ENCODE measurements around the gene ACBD4. TPM values are rescaled to one million over a fixed set of nuclear protein-coding genes. Genes with fewer than 3 reads are reported as not detected.
A peak's percentile ranks its signal among the peaks of the same experiment; 100 is the strongest.

The ACBD4 gene
- total RNA-seq, 2 donors from 2014 or later, result 18.8 to 23.3 TPM

- intact Hi-C loops (cut with DNase I), result no loop called here
- no peak for DNase-seq (ENCODE audit: low spot score)
These were observed 8.3 kb upstream of the ACBD4 start for GRCh38 chr17:45127207-45127547.

GRCh38 chr17:45127548-45128300 is 7.8 kb upstream of the ACBD4 start:
- 14% methylated on average over 20 of the region's 20 CpGs for WGBS
- H3K27me3 ChIP-seq (replicated peaks; ENCODE audit: insufficient read depth), result no peaks in the 10 kb centered on the region
- H3K4me3 ChIP-seq, result no peak overlapping the region

More at GRCh38 chr17:45127207-45127547, 8.3 kb upstream of the ACBD4 start:
- no peak overlapping the region for H3K4me3 ChIP-seq
- 81% methylated on average over 8 of the region's 8 CpGs for WGBS
- no peaks in the 10 kb centered on the region for H3K36me3 ChIP-seq
- peaks cover 5% of the 10 kb centered on the region for H3K4me1 ChIP-seq (replicated peaks)
- H3K27me3 ChIP-seq (replicated peaks; ENCODE audit: insufficient read depth), result no peaks in the 10 kb centered on the region
- H3K9me3 ChIP-seq, result no peaks in the 10 kb centered on the region
- TF ChIP-seq, protein P1, sequence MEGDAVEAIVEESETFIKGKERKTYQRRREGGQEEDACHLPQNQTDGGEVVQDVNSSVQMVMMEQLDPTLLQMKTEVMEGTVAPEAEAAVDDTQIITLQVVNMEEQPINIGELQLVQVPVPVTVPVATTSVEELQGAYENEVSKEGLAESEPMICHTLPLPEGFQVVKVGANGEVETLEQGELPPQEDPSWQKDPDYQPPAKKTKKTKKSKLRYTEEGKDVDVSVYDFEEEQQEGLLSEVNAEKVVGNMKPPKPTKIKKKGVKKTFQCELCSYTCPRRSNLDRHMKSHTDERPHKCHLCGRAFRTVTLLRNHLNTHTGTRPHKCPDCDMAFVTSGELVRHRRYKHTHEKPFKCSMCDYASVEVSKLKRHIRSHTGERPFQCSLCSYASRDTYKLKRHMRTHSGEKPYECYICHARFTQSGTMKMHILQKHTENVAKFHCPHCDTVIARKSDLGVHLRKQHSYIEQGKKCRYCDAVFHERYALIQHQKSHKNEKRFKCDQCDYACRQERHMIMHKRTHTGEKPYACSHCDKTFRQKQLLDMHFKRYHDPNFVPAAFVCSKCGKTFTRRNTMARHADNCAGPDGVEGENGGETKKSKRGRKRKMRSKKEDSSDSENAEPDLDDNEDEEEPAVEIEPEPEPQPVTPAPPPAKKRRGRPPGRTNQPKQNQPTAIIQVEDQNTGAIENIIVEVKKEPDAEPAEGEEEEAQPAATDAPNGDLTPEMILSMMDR (IDR thresholded peaks at IDR 0.05), result no peak
- TF ChIP-seq POLR2A (IDR thresholded peaks at IDR 0.05), result no peak
- TF ChIP-seq POLR2AphosphoS5 (IDR thresholded peaks at IDR 0.05), result no peak
- H3K27ac ChIP-seq, result peak overlapping the region; percentile 75 to 82

GRCh38 chr17:45128331-45128730 is 7.2 kb upstream of the ACBD4 start:
- Histone ChIP-seq H3K9me3 (no peaks in the 10 kb centered on the region), H3K4me1 (replicated peaks) (peaks cover 5% of the 10 kb centered on the region), H3K36me3 (no peaks in the 10 kb centered on the region), H3K27ac (peak overlapping the region; percentile 75 to 82), H3K4me3 (no peak overlapping the region), H3K27me3 (replicated peaks; ENCODE audit: insufficient read depth) (no peaks in the 10 kb centered on the region)
- no peak for DNase-seq (ENCODE audit: low spot score)
- intact Hi-C loops (cut with DNase I), result no loop called here
- no peak for TF ChIP-seq POLR2A (IDR thresholded peaks at IDR 0.05)
- TF ChIP-seq POLR2AphosphoS5 (IDR thresholded peaks at IDR 0.05), result no peak
- TF ChIP-seq, protein P1 (IDR thresholded peaks at IDR 0.05), result no peak
- WGBS, result 69% methylated on average over 5 of the region's 5 CpGs

More at GRCh38 chr17:45127548-45128300, 7.8 kb upstream of the ACBD4 start:
- peaks cover 5% of the 10 kb centered on the region for H3K4me1 ChIP-seq (replicated peaks)
- H3K27ac ChIP-seq, result peak overlapping the region; percentile 75 to 82
- H3K9me3 ChIP-seq, result no peaks in the 10 kb centered on the region
- H3K36me3 ChIP-seq, result no peaks in the 10 kb centered on the region
- TF ChIP-seq POLR2AphosphoS5 (IDR thresholded peaks at IDR 0.05) (peak; percentile 60), POLR2A (IDR thresholded peaks at IDR 0.05) (no peak)
- TF ChIP-seq, protein P1 (IDR thresholded peaks at IDR 0.05), result no peak
- DNase-seq (ENCODE audit: low spot score), result peak; percentile 60
- intact Hi-C loops (cut with DNase I), result no loop called here

DNA sequence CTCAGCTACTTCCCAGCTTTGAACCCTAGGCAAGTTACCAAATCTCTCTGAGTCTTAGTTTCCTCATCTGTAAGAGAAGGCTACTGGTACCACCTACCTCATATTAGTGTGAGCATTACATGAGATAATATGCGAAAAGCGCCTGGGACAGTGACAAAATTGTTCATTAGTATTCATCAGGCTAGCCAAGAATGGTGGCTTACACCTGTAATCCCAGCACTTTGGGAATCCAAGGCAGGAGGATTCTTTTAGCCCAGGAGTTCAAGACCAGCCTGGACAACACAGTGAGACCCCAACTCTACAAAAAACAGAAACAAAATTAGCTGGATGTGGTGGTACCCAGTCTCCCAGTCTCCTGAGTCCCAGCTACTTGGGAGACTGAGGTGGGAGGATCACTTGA is 6.5 kb upstream of the ACBD4 start:
- H3K27me3 ChIP-seq (replicated peaks; ENCODE audit: insufficient read depth), result no peaks in the 10 kb centered on the region
- peak overlapping the region; percentile 75 to 82 for H3K27ac ChIP-seq
- DNase-seq (ENCODE audit: low spot score), result no peak
- TF ChIP-seq, protein P1 (IDR thresholded peaks at IDR 0.05), result no peak
- TF ChIP-seq POLR2AphosphoS5 (IDR thresholded peaks at IDR 0.05), result no peak
- TF ChIP-seq POLR2A (IDR thresholded peaks at IDR 0.05), result no peak
- no peaks in the 10 kb centered on the region for H3K9me3 ChIP-seq
- no peak overlapping the region for H3K4me3 ChIP-seq
- H3K36me3 ChIP-seq, result no peaks in the 10 kb centered on the region
- H3K4me1 ChIP-seq (replicated peaks), result peaks cover 5% of the 10 kb centered on the region
- intact Hi-C loops (cut with DNase I), result no loop called here
- WGBS, result 97% methylated on average over 2 of the region's 2 CpGs

DNA sequence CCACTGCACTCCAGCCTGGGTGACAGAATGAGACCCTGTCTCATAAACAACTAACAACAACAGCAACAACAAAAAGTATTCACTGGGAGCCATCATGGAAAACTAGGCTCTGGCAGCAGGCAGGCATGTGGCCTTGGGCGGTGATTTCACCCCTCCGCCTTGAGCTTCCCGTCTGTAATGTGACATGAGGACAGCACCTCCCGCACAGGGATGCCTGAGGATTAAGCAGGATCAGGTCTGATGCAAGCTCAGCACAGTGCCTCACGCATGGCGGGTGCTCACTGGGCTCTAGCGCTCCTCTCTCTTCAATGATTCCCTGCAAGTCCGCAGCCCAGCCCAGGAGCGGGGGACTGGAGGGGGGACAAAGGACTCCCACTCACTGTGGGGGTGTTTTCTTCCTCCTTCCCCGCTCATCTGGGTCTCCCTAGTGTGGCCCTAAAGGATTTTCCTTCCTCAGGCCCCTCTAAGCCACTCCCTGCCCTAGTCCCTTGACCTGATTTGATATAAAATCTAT is 6.0 kb upstream of the ACBD4 start:
- intact Hi-C loops (cut with DNase I), result no loop called here
- WGBS, result 81% methylated on average over 10 of the region's 10 CpGs
- H3K4me3 ChIP-seq, result no peak overlapping the region

More for the DNA sequence above, 6.0 kb upstream of the ACBD4 start:
- Histone ChIP-seq H3K27ac (peak overlapping the region in 1 of 2 donors; percentile 75), H3K4me1 (replicated peaks) (peaks cover 5% of the 10 kb centered on the region), H3K27me3 (replicated peaks; ENCODE audit: insufficient read depth) (no peaks in the 10 kb centered on the region), H3K36me3 (no peaks in the 10 kb centered on the region), H3K9me3 (no peaks in the 10 kb centered on the region)
- TF ChIP-seq POLR2A (IDR thresholded peaks at IDR 0.05) (no peak), POLR2AphosphoS5 (IDR thresholded peaks at IDR 0.05) (no peak)
- TF ChIP-seq, protein P1 (IDR thresholded peaks at IDR 0.05), result no peak
- no peak for DNase-seq (ENCODE audit: low spot score)

Measured in prostate gland (tissue), 2 donors.